ENCODE measurements around the gene STAT4.
A peak's percentile ranks its signal among the peaks of the same experiment; 100 is the strongest.

The STAT4 gene

DNA sequence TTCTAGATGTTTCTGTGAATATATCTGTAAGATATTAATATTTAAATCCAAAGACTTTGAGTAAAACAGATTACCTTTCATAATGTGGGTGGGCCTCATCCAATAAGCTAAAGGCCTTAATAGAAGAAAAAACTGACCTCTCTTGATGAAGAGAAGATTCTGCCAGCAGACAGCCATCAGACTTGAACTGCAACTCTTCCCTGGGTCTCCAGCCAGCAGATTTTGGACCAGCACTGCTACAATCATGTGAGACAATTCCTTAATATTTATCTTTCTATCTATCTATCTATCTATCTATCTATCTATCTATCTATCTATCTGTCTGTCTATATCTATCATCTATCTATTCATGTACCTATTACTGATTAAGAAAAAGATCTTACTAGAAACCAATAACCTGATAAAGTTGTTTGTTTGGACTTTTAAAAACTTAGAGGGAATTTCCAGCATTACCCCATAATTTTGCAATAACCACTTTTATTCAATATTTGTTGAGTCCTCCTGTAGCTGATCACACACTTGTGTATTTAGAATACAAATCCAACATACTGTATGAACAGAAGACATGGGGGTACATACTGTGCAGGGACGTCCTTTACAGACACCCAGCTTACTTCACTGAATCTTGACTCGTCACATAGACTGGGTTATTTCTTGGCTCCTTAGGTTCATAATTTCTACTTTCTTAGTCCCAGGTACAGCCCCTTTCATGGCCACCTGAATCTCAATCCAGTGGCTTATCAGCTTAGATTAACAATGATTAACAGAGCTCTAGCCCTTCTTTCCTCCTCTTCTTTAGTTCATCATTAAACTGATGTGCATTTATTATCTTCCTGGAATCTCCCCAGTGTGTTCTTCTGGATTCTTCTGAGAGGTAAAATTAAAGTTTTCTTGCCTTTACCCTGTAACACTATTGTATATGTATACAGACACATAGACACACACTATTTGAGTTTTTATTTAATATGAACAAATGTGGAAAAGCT is 27.2 kb upstream of the STAT4 start:
- in situ Hi-C loops (cut with HindIII; ENCODE audit: low pct_ligation_motif_present, low pct_unique_long_range_greater_than_20kb, low sequenced_read_pairs) = no loop called here
- DNase-seq = no peak

DNA sequence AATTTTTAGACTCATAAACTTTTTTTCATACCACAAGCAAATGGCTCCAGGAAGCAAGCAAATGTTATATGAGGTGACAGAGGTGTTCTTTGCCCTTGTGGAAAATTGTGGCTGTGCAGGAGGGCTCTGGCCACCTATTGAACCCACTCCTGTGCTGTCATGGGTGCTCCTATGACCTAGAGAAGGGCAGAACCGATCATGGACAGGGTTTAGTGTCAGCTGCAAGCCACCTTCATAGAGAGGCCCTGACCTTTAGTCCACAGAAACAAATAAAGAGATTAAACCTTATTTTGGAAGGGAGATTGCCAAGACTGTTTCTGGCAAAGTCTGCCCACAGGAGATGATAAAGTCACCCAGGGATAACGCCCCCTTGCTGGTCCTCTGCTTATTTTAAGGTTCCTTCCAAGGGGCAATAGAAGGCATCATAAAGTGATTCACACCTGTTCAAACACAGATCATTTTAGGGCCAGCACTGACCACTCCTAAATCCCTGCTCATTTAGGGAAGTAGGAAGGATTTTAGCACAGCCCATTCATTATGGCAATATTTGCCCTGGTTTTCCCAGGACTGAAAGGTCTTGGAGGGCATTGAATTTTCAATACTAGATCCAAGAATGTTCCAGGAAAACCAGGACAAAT is 26.1 kb upstream of the STAT4 start:
- DNase-seq = no peak
- in situ Hi-C loops (cut with HindIII; ENCODE audit: low pct_ligation_motif_present, low pct_unique_long_range_greater_than_20kb, low sequenced_read_pairs) = no loop called here

DNA sequence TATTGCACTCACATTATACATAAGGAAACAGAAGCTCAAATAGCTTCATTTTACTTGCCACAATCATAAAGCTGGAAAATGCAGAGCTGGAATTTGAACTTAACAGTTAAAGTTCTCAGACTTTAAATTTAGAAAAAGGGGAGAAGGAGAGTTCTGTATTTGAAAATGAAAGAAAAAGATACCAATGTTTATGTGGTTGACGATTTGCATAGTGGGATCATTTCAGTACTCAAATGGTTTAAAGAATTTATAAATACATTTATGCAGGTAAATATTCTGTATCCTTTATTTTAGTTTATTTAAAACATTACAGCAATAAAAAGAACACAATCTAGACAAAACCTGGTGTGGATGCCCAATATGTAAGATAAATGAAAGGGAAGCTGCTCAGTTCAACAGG is 25.5 kb upstream of the STAT4 start:
- DNase-seq = no peak
- in situ Hi-C loops (cut with HindIII; ENCODE audit: low pct_ligation_motif_present, low pct_unique_long_range_greater_than_20kb, low sequenced_read_pairs) = no loop called here

DNA sequence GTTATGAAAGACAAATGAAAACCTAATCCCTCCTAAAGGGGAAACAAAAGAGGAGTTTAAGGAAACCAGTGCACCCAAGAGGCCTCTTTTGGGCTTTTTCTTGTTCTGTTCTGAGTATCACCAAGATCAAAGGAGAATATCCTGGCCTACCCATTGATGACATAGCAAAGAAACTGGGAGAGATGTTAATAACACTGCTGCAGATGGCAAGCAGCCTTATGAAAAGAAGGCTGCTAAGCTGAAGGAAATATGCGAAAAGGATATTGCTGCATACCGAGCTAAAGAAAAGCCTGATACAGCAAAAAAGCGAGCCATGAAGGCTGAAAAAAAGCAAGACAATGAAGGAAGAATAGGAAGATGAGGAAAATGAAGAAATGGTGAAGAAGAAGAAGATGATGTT is 23.6 kb upstream of the STAT4 start:
- in situ Hi-C loops (cut with HindIII; ENCODE audit: low pct_ligation_motif_present, low pct_unique_long_range_greater_than_20kb, low sequenced_read_pairs) = loop anchor here (25.0 kb wide), 1 partner anchor 338 kb away; no protein-coding TSS in a partner anchor
- no peak for DNase-seq

DNA sequence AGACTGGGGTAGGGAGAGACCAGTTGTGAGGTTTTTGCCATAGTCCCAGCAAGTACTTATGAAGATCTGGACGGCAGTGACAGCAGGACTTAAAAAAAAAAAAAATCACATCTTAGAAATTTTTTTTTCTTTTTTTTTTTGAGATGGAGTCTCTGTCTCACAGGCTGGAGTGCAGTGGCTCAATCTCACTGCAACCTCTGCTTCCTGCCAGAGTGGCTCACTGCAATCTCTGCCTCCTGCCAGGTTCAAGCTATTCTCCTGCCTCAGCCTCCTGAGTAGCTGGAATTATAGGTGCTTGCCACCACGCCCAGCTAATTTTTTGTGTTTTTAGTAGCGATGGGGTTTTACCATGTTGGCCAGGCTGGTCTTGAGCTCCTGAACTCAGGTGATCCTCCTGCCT is 22.4 kb upstream of the STAT4 start:
- in situ Hi-C loops (cut with HindIII; ENCODE audit: low pct_ligation_motif_present, low pct_unique_long_range_greater_than_20kb, low sequenced_read_pairs) = loop anchor here (25.0 kb wide), 1 partner anchor 339 kb away; no protein-coding TSS in a partner anchor
- DNase-seq = no peak

DNA sequence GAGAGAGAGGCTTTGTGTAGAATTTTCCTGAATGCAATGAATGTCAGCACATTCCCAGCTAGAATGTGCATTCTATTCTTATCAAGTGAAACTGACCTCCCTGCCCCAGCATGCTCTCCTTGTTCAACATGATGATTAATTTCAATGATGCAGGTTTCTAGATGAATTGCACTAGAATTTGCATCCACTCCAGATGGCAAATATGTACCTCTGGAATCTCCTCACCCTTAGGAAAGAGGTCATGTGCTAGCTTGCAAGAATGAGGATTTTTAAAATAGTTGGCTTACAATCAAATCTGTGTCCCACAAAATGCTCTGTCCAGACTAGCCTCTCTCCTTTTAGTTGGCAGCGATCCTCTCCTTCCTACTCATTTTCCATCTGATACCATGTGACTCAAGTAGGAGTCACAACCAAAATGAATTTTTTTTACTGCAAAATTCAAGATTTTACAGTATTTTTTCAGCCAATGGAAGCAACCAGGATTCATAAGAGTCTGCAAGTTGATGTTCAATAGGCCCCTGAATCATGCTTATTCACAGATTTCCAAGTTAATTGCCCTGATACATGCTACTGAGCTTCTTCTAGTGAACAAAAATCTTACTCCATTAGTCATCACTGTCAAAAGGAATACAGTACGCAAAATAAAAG is 21.0 kb upstream of the STAT4 start:
- DNase-seq = peak; percentile 94
- in situ Hi-C loops (cut with HindIII; ENCODE audit: low pct_ligation_motif_present, low pct_unique_long_range_greater_than_20kb, low sequenced_read_pairs) = loop anchor here (25.0 kb wide), 1 partner anchor 340 kb away; no protein-coding TSS in a partner anchor

DNA sequence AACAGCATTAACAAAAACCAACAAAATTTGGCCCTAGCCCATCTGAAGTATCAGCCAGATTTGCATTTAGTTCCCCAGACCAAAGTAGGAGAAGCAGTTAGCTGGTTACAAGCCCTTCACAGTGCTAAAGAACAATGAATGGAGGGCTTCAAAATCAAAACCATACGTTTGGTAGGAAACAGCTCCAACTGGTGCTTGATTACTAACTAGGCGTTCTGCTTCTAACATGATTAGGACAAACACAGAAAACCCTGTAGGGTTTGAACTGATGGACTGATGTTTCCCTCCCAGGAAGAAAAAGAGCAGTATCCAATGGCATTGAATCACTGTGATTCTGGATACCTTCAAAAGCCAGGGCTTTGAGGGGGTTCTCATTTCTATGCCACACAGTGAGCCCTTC is 20.5 kb upstream of the STAT4 start:
- in situ Hi-C loops (cut with HindIII; ENCODE audit: low pct_ligation_motif_present, low pct_unique_long_range_greater_than_20kb, low sequenced_read_pairs) = loop anchor here (25.0 kb wide), 1 partner anchor 341 kb away; no protein-coding TSS in a partner anchor
- DNase-seq = no peak

DNA sequence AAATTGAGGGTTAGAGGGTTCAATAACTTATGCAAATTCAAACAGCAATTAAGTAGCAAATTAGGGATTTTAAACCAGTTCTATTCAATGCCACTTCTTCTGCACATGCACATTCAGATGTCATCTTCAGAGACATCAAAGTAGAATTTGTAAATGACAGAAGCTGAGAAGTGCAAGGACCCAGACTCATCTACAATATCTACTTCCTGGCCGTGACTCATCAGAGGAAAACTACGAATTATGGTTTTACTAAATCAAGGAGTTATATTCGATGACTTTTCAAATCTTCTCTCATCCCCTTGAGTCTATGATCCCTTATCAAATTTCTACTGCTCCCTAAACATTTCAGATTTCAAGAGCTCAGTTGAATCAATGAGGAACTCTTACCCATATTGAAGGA is 20.0 kb upstream of the STAT4 start:
- in situ Hi-C loops (cut with HindIII; ENCODE audit: low pct_ligation_motif_present, low pct_unique_long_range_greater_than_20kb, low sequenced_read_pairs) = loop anchor here (25.0 kb wide), 1 partner anchor 342 kb away; no protein-coding TSS in a partner anchor
- DNase-seq = no peak

DNA sequence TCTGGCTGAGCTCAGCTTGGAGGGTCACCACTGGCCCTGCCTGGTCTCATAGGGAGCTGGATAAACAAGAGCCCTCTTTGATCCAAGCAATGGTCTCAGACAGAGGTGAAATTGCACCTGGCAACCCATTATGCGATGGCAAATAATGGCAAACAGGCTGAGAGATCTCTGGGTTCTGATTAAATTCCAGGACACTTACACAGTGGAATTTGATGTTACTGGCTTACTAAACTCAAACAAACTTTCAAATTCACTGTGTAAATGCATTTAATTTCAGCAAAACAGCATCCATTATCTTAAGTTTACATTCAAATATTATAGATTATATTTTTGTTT is 19.5 kb upstream of the STAT4 start:
- in situ Hi-C loops (cut with HindIII; ENCODE audit: low pct_ligation_motif_present, low pct_unique_long_range_greater_than_20kb, low sequenced_read_pairs) = loop anchor here (25.0 kb wide), 1 partner anchor 342 kb away; no protein-coding TSS in a partner anchor
- DNase-seq = no peak

DNA sequence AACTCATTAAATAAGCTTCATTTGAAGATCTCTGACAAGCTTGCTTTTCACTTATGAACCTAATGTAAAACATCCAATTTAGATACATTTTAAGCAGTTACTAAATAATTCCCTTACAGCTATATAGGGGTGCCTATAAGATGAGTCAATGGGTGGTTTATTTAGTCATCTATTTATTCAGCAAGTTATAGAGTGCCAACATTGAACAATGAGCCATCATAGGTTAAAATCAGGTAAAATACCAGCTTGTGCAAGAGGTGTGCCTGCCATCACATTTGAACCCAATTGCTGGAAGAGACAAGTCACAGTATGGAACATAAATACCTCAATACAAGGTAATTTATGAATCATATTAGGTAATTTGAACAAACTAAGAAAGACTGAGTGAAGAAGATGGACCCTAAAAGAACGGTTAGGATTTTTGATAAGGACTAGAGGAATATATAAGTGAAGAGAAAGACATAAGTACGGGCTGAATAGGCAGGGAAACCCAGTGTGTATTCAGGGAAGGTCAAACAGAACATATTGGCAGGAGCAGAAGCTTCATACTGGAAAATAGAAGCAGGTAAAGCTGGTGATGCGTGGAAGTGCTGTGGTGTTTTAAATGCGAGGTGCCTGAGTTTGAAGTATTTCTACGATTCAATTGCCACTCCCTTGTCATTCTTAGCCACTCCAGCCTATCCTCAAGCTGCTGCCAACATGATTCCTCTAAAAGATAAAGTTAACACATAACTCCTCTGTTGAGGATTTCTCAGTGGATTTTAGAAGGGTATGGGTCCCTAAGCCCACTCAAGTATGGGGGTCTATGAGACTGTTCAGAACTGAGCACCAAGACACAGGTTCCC is 18.9 kb upstream of the STAT4 start:
- in situ Hi-C loops (cut with HindIII; ENCODE audit: low pct_ligation_motif_present, low pct_unique_long_range_greater_than_20kb, low sequenced_read_pairs) = loop anchor here (25.0 kb wide), 1 partner anchor 343 kb away; no protein-coding TSS in a partner anchor
- no peak for DNase-seq

DNA sequence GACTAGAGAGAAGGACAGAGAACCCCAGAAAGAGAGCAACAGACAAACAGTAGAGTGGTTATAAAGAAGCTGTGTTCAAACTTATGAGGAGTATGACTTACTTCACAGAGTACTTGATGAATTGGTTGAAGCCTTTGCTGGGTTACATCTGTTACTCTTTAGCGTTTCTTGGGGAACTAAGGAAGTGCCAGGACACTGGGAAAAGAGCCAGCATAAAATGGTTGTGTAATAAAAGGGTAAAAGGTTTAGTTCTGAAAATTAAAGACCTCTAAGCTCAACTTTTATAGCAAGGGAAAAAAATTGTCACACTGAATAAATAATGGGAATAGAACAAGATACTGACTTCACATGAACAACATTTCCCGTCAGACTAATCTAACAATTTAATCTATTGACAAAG is 17.0 kb upstream of the STAT4 start:
- DNase-seq = no peak
- in situ Hi-C loops (cut with HindIII; ENCODE audit: low pct_ligation_motif_present, low pct_unique_long_range_greater_than_20kb, low sequenced_read_pairs) = loop anchor here (25.0 kb wide), 1 partner anchor 345 kb away; no protein-coding TSS in a partner anchor

DNA sequence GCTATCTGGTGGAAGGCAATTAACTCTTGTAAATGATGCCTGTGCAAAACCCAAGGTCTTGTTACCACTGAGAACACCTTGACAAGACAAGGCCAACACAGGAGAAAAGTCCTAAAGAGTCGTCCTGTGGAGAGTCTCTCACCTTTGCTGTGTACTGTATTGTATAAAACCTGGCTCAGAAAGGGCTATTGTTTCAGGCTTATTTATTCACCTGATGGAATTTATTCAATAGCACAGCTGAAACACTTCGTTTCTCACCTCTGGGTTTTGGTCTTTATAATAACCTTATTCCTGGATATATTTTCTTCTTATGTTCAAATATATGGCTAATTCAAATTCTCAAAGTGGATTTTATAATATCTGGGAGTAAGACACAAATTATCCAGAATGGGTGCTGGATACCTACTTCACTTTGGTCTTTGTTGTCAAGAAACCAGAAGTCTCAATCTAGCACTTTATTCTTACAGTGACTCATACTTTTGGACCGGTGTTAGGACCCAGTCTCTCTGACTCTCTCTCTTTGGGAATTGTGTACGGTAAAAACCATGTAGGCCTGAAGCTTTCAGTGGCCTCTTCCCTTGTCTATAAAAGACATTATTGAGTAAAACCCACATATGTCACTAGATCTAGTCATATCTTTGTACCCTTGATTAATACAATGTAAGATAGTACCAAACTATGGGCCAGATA is 16.1 kb upstream of the STAT4 start:
- in situ Hi-C loops (cut with HindIII; ENCODE audit: low pct_ligation_motif_present, low pct_unique_long_range_greater_than_20kb, low sequenced_read_pairs) = loop anchor here (25.0 kb wide), 1 partner anchor 345 kb away; no protein-coding TSS in a partner anchor

DNA sequence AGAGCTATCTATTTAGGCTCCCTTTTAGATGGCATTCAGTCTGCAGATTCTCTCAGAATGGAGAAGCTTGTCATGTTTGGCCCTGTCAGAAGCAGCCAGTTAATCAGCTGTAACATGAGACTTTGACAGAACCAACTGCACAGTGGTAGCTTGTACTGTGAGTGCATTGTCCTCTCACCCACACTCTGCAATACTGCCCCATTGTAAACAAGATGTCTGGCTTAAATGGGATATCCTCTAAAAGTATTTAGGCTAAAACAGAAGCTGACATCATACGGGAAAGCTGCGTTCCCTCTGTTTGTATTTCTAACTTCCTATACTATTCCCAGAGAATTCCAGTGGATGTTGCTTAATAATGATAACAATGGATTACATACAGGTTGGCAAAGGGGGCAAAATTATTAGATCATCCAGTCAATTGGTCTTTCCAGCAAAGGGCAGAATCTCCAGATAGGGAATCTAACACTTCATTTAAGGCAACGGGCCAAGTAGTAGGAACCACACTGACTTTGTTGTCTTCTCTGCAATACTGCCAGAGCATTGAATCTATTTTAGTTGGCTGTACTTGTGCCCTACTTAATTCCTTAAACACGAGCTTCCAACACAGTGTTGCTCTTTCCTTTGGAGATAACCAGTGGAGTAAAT is 15.4 kb upstream of the STAT4 start:
- in situ Hi-C loops (cut with HindIII; ENCODE audit: low pct_ligation_motif_present, low pct_unique_long_range_greater_than_20kb, low sequenced_read_pairs) = loop anchor here (25.0 kb wide), 1 partner anchor 346 kb away; no protein-coding TSS in a partner anchor

More for the DNA sequence above, 16.1 kb upstream of the STAT4 start:
- no peak for DNase-seq

DNA sequence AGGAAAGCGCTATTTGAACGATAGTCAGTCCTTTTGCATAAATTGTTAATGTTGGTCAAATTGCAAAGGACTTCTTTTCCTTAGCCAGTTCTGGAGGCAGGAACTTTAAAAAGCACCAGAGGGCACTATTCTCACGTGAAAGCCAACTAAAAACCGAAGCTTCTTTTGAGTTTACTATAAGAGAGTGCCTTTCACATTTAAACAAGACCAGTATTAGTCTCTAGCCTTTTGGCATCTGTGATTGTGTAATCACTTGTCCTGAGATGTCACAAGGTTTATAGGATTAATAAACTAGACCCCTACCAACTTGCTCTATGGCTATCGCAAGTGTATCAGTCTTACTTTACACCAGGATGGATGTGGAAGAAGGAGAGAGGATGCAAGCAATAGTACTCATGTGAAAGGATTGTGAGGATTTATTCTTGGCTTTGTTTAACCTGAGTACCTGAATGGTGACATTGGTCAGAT is 14.4 kb upstream of the STAT4 start:
- peak; percentile 69 for DNase-seq
- in situ Hi-C loops (cut with HindIII; ENCODE audit: low pct_ligation_motif_present, low pct_unique_long_range_greater_than_20kb, low sequenced_read_pairs) = loop anchor here (25.0 kb wide), 1 partner anchor 347 kb away; no protein-coding TSS in a partner anchor

More for the DNA sequence above, 15.4 kb upstream of the STAT4 start:
- no peak for DNase-seq

DNA sequence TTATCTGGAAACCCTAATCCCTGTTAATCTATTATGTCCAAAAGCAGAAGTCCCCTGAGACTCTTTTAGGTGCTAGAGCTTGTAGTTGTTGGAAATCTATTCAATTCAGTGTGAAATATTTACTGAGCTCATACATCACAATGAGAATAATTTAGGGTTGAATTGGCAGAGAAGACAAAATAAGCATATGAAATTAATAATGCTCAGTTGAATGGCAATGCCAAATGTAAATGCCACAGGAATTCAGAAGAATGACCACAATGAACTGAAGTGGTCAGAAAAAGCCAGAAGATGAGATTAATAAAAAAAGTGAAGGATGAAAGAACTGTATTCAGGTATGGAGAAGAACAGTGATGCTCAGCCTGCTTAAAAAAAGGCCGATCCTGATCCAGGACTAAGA is 8.0 kb upstream of the STAT4 start:
- in situ Hi-C loops (cut with HindIII; ENCODE audit: low pct_ligation_motif_present, low pct_unique_long_range_greater_than_20kb, low sequenced_read_pairs) = loop anchor here (25.0 kb wide), 1 partner anchor 354 kb away; no protein-coding TSS in a partner anchor
- DNase-seq = no peak

DNA sequence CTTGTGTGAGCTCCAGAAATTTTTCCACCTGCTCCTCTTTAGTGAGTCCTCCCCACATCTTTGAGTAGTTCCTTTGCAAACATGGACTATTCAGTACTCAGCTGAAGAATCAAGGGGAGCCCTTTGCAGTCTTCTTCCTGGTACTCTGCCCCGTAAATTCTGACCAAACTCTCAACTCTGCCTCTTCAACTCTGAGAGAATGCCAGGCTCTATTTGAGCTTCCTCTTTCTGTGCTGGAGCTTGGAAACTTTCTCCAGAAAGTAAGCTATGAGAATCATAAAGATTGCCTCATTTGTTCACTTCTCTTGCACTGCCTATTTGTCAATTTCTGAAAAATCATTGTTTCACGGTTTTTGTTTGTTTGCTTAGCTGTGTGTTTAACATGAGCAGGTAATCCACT is 7.4 kb upstream of the STAT4 start:
- DNase-seq = no peak
- in situ Hi-C loops (cut with HindIII; ENCODE audit: low pct_ligation_motif_present, low pct_unique_long_range_greater_than_20kb, low sequenced_read_pairs) = loop anchor here (25.0 kb wide), 1 partner anchor 354 kb away; no protein-coding TSS in a partner anchor

Data from ACHN (cell line).